Lung (tissue), 12 donors: ENCODE data around the gene CAMK1G. TPM values are rescaled to one million over a fixed set of nuclear protein-coding genes. Genes with fewer than 3 reads are reported as not detected.

Experiments used
- ATAC-seq: fragments of 200-7000 bp; cut with Tn5 transposase; one replicate; pipeline ENCODE4 v1.9.1; 2020; ENCODE audit warnings: moderate number of reproducible peaks; ENCODE audit not compliant: insufficient read depth, low FRiP score
- DNase-seq, 3 donors: peaks; one replicate each; pipeline ENCODE4 v3.0.0-alpha.2; 2013 to 2017
- H3K27ac ChIP-seq, 2 donors: one replicate each; pipeline ENCODE4 v1.5.1; 2013; ENCODE audit warnings: mild to moderate bottlenecking in 2 of 2, moderate library complexity in 2 of 2, control low read depth in 1 of 2, inconsistent platforms in 1 of 2, low read depth in 1 of 2, low read length in 1 of 2
- H3K27me3 ChIP-seq, 3 donors: one replicate each; pipeline ENCODE4 v1.5.1; 2013; ENCODE audit warnings: low read length in 2 of 3; ENCODE audit not compliant: control insufficient read depth in 3 of 3, insufficient read depth in 3 of 3
- H3K36me3 ChIP-seq, 4 donors: one replicate each; pipeline ENCODE4 v1.5.1; 2013; ENCODE audit warnings: low read length in 4 of 4, mild to moderate bottlenecking in 1 of 4, moderate library complexity in 1 of 4; ENCODE audit not compliant: control insufficient read depth in 4 of 4, insufficient read depth in 4 of 4
- H3K4me1 ChIP-seq, 5 donors: one replicate each; pipeline ENCODE4 v1.5.1; 2013; ENCODE audit warnings: low read length in 5 of 5, mild to moderate bottlenecking in 2 of 5, moderate library complexity in 1 of 5; ENCODE audit not compliant: control insufficient read depth in 5 of 5, insufficient read depth in 5 of 5
- H3K4me3 ChIP-seq: one replicate; pipeline ENCODE4 v1.5.1; 2013; ENCODE audit warnings: mild to moderate bottlenecking, control low read depth, moderate library complexity
- H3K9ac ChIP-seq, 2 donors: one replicate each; pipeline ENCODE4 v1.5.1; 2013; ENCODE audit warnings: low read length in 2 of 2, control low read depth in 1 of 2; ENCODE audit not compliant: insufficient read depth in 1 of 2
- H3K9me3 ChIP-seq, 4 donors: one replicate each; pipeline ENCODE4 v1.5.1; 2013; ENCODE audit warnings: low read length in 3 of 4, mild to moderate bottlenecking in 1 of 4, moderate library complexity in 1 of 4; ENCODE audit not compliant: control insufficient read depth in 4 of 4, insufficient read depth in 3 of 4
- WGBS, 2 donors: extraction: QIAGEN DNeasy Blood & Tissue Kit; methylation state at CpG; one replicate each; pipeline ENCODE4 v1.1.7; 2013; 5-methylcytosine and 5-hydroxymethylcytosine counted together
- polyA plus RNA-seq, 2 donors: library from polyadenylated mRNA; stranded (reverse); fragments of 200-250 nt; gene quantifications; one replicate each; pipeline ENCODE4 v1.2.1, GENCODE V29; 2013
- total RNA-seq, 2 donors: library from RNA; depleted of rRNA in 1 of 2; stranded (reverse); fragments of >200 nt in 1 of 2; gene quantifications; one replicate each; pipeline ENCODE4 v1.2.1, GENCODE V29; 2014 to 2021
- TF ChIP-seq, protein P1 (sequence below): IDR thresholded peaks from 2 replicates; pipeline ENCODE4 v1.5.1; 2012; ENCODE audit warnings: mild to moderate bottlenecking; ENCODE audit errors: control extremely low read depth, extremely low read depth
- donor health status: control.
- donor health status: control.
- donor health status: Bipolar disorder and iron deficiency.
- donor health status: healthy.
- donor health status: DM: yes; HTN: yes; CAD: no.

CAMK1G gene
- total and polyA plus RNA-seq, 4 donors: 0.14 to 2.4 (median 0.80) TPM; not detected in 1

DNA sequence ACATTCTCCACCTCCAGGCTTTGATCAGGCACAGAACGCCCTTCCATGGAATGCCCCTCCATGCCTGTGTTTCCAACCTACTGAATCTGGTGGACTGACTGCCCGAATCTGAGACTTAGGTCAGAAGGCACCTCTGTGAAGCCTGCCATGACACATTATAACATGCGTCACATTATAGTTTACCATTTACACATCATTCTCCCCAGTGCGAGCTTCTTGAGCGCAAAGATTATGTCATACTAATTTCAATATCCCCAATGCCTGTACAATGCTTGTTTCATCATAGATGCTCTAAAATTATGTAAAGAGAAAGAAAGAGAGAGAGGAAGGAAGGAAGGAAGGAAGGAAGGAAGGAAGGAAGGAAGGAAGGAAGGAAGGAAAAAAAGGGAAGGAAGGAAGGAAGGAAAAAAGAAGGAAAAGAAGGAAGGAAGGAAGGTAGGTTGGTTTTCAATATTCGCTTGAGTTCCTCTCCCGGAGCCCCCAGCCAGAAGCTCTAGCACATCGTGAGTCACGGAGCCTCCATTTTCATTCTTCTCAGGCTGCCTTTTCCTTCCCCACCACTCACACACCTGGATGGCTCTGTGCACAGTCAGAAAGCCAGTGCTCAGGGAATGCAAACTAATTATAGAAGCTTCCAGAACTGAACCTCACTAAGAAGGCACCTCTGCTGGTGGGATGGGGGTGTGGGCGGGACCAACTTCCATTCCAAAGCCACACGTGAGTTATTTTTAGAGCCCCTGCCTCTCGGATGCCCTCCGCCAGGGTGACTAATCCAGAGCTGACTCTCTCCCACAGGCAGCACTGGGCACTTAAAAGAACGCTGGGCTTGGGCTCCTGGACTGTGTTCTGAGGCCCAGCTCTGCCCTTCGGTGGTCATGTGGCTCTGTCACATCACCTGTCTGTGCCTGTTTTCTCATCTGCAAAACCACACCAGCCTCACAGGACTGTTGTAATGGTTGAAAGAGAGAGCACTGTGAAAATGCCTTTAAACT is 41.3 kb downstream of the CAMK1G start:
- Histone ChIP-seq H3K27me3 (no peaks in the 10 kb centered on the region), H3K36me3 (no peaks in the 10 kb centered on the region), H3K9ac (no peak overlapping the region), H3K4me3 (no peak overlapping the region), H3K4me1 (peaks cover 0 to 26% (median 10%) of the 10 kb centered on the region in 5 donors), H3K9me3 (no peaks in the 10 kb centered on the region), H3K27ac (peak overlapping the region in 1 of 2 donors; percentile 58)
- ATAC-seq: no peak
- TF ChIP-seq, protein P1, sequence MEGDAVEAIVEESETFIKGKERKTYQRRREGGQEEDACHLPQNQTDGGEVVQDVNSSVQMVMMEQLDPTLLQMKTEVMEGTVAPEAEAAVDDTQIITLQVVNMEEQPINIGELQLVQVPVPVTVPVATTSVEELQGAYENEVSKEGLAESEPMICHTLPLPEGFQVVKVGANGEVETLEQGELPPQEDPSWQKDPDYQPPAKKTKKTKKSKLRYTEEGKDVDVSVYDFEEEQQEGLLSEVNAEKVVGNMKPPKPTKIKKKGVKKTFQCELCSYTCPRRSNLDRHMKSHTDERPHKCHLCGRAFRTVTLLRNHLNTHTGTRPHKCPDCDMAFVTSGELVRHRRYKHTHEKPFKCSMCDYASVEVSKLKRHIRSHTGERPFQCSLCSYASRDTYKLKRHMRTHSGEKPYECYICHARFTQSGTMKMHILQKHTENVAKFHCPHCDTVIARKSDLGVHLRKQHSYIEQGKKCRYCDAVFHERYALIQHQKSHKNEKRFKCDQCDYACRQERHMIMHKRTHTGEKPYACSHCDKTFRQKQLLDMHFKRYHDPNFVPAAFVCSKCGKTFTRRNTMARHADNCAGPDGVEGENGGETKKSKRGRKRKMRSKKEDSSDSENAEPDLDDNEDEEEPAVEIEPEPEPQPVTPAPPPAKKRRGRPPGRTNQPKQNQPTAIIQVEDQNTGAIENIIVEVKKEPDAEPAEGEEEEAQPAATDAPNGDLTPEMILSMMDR: no peak
- no peak for DNase-seq
- 77 to 83% methylated on average over 15 of the region's 15 CpGs for WGBS, 2 donors

DNA sequence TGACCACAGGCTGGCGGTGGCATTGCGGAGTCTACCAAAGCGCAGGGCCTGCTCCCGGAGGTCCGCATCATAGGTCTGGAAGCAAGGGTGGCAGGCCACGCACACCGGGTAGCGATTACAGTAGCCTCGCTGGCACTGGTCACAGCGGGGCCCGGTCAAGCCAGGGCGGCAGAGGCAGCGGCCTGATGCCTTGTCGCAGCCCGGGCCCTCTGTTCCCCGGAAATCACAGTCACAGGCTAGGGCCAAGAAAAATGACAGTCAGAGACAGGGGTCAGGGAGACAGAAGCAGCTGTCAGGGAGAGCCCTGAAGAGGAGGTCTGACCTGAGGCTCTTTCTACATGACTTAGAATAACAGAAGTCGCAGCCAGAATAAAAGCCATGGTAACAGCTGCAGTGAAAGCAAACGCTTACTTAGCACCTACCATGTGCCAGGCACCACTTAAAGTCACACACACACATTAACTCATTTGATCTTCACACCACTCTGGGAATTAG is 42.3 kb downstream of the CAMK1G start:
- Histone ChIP-seq H3K27me3 (no peaks in the 10 kb centered on the region), H3K27ac (peak overlapping the region; percentile 43 to 58), H3K9ac (peak overlapping the region; percentile 26 to 28), H3K9me3 (no peaks in the 10 kb centered on the region), H3K4me3 (no peak overlapping the region), H3K36me3 (no peaks in the 10 kb centered on the region), H3K4me1 (peaks cover 0 to 27% (median 6%) of the 10 kb centered on the region in 5 donors)
- WGBS, 2 donors: 84 to 91% methylated on average over 18 of the region's 18 CpGs
- peak; percentile 45 to 75 (median 69) for DNase-seq
- TF ChIP-seq, protein P1: no peak
- no peak for ATAC-seq

DNA sequence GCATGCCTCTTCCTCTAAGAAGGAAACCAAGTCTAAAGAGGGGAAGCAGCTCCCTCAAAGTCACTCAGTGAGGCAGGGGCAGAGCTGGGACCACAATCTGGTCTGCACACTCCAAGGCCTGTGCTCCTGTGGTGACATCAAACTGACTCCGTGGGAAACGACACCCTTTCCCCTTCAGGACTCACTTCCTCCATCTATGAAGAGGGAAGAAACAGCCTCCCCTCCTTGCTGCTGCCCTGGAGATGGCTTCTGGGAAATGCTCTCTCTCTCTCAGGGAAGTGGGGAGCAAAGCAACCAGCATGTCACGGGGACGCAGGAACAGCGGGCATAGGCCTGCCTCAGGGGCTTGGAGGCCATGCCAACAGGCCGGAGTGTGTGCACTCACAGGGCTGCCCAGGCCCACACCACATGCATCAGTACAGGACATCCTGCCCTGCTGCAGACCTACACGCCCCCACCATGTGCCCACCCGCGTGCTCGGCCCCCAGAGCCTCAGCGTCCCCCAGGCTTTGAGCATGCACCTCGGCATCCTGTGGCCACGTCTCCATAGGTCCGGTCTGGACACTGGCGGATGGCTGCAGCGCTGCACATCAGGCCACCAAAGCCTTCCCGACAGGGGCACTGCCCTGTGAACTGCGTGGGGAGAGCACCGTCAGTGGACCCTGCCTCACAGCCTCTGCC is 43.0 kb downstream of the CAMK1G start:
- no peaks in the 10 kb centered on the region for H3K27me3 ChIP-seq
- ATAC-seq (peak; percentile 10), DNase-seq (peak in 1 of 3 donors; percentile 40)
- no peaks in the 10 kb centered on the region for H3K9me3 ChIP-seq
- peak overlapping the region in 1 of 2 donors; percentile 15 for H3K27ac ChIP-seq
- H3K36me3 ChIP-seq: no peaks in the 10 kb centered on the region
- H3K4me3 ChIP-seq: no peak overlapping the region
- WGBS, 2 donors: 87 to 88% methylated on average over 19 of the region's 19 CpGs
- peak overlapping the region; percentile 26 to 28 for H3K9ac ChIP-seq
- TF ChIP-seq, protein P1: no peak
- peaks cover 0 to 27% (median 6%) of the 10 kb centered on the region in 5 donors for H3K4me1 ChIP-seq
